HEK293T (cell line): Measurements from ENCODE around the gene NPHS2.

Experiments
- CTCF ChIA-PET: fragments of 350-600 bp; formaldehyde crosslinking; extraction: SDS; loops from one replicate; lab custom pipeline; 2021; ENCODE audit warnings: antibody characterized with exemption, inconsistent platforms; lab: Yijun Ruan, JAX
- POLR2A ChIA-PET: fragments of 350-600 bp; formaldehyde crosslinking; extraction: SDS; loops from one replicate; lab custom pipeline; 2020; ENCODE audit warnings: antibody characterized with exemption, inconsistent platforms; lab: Yijun Ruan, JAX
- DNase-seq: peaks from one replicate; pipeline ENCODE4 v3.0.0; 2012; ENCODE audit warnings: mixed read lengths; ENCODE audit errors: extremely low spot score
- ARNT ChIP-seq: fragments of 450-650 bp; IDR thresholded peaks from 2 replicates; pipeline ENCODE4 v1.6.1; 2017; ENCODE audit warnings: mild to moderate bottlenecking
- BHLHE40 ChIP-seq: fragments of 450-650 bp; IDR thresholded peaks from 2 replicates; pipeline ENCODE4 v1.6.1; 2016; ENCODE audit warnings: mild to moderate bottlenecking, moderate library complexity, borderline replicate concordance
- CTBP1 ChIP-seq: fragments of 450-650 bp; IDR thresholded peaks from 2 replicates; pipeline ENCODE4 v1.6.1; 2016; ENCODE audit warnings: borderline replicate concordance
- ELF4 ChIP-seq: fragments of 450-650 bp; IDR thresholded peaks from 2 replicates; pipeline ENCODE4 v1.6.1; 2017; ENCODE audit warnings: antibody characterized with exemption
- FOXA1 ChIP-seq: fragments of 450-650 bp; IDR thresholded peaks from 2 replicates; pipeline ENCODE4 v1.6.1; 2016; ENCODE audit warnings: mild to moderate bottlenecking
- FOXK2 ChIP-seq: fragments of 450-650 bp; IDR thresholded peaks from 2 replicates; pipeline ENCODE4 v1.6.1; 2016; ENCODE audit warnings: mild to moderate bottlenecking
- FOXM1 ChIP-seq: fragments of 450-650 bp; IDR thresholded peaks from 2 replicates; pipeline ENCODE4 v1.6.1; 2017; ENCODE audit warnings: mild to moderate bottlenecking, borderline replicate concordance
- HDGF ChIP-seq: fragments of 450-650 bp; IDR thresholded peaks from 2 replicates; pipeline ENCODE4 v1.6.1; 2017; ENCODE audit warnings: antibody characterized with exemption, borderline replicate concordance
- L3MBTL2 ChIP-seq: fragments of 450-650 bp; conservative IDR thresholded peaks from 2 replicates; pipeline ENCODE4 v1.6.1; 2016; ENCODE audit warnings: mild to moderate bottlenecking
- LEF1 ChIP-seq: fragments of 450-650 bp; IDR thresholded peaks from 2 replicates; pipeline ENCODE4 v1.6.1; 2017; ENCODE audit warnings: mild to moderate bottlenecking, borderline replicate concordance
- NFRKB ChIP-seq: fragments of 450-650 bp; IDR thresholded peaks from 2 replicates; pipeline ENCODE4 v1.6.1; 2016; ENCODE audit warnings: mild to moderate bottlenecking, moderate library complexity
- PKNOX1 ChIP-seq: fragments of 450-650 bp; IDR thresholded peaks from 2 replicates; pipeline ENCODE4 v1.6.1; 2016
- SP1 ChIP-seq: fragments of 450-650 bp; IDR thresholded peaks from 2 replicates; pipeline ENCODE4 v1.6.1; 2017
- SUZ12 ChIP-seq: fragments of 450-650 bp; IDR thresholded peaks from 2 replicates; pipeline ENCODE4 v1.6.1; 2016; ENCODE audit warnings: mild to moderate bottlenecking
- TARDBP ChIP-seq: fragments of 450-650 bp; IDR thresholded peaks from 2 replicates; pipeline ENCODE4 v1.6.1; 2016
- ZNF384 ChIP-seq: fragments of 450-650 bp; IDR thresholded peaks from 2 replicates; pipeline ENCODE4 v1.6.1; 2016

The NPHS2 gene

GRCh38 chr1:179586107-179586823, 10.5 kb upstream of the NPHS2 start:
- ChIA-PET POLR2A (no interaction called here), CTCF (interaction anchor here (0.6 to 1.4 kb wide), 4 partner anchors 9 to 1204 kb away, joined by 3 to 5 read pairs (median 4); no protein-coding TSS in a partner anchor)
- peak; percentile 82 for DNase-seq
- TF ChIP-seq SP1 (no peak), L3MBTL2 (0 out of 2 replicates have a peak, but pooled peaks have one; percentile 28), NFRKB (no peak), SUZ12 (no peak), FOXM1 (no peak), BHLHE40 (no peak), ELF4 (no peak), HDGF (no peak), CTBP1 (no peak), FOXK2 (no peak), ARNT (no peak), ZNF384 (peak; percentile 95)

GRCh38 chr1:179583771-179584320, 8.1 kb upstream of the NPHS2 start:
- CTCF ChIA-PET, result interaction anchor here (0.6 kb wide), 1 partner anchor 11 kb away, joined by 4 read pairs; no protein-coding TSS in a partner anchor
- TF ChIP-seq FOXM1 (no peak), L3MBTL2 (no peak), NFRKB (no peak), ARNT (no peak), FOXA1 (no peak), TARDBP (no peak), SP1 (no peak), FOXK2 (no peak), BHLHE40 (no peak), ELF4 (no peak), HDGF (no peak), CTBP1 (no peak), PKNOX1 (no peak), LEF1 (no peak)
- POLR2A ChIA-PET, result no interaction called here
- no peak for DNase-seq

GRCh38 chr1:179576509-179576908, 761 bp upstream of the NPHS2 start:
- no peak for DNase-seq
- no peak for TF ChIP-seq HDGF
- no peak for TF ChIP-seq LEF1
- no peak for TF ChIP-seq TARDBP
- TF ChIP-seq SP1, result no peak
- TF ChIP-seq ELF4, result no peak
- TF ChIP-seq SUZ12, result no peak
- no peak for TF ChIP-seq FOXM1
- TF ChIP-seq CTBP1, result no peak
- TF ChIP-seq BHLHE40, result no peak
- ChIA-PET CTCF (no interaction called here), POLR2A (no interaction called here)

- ChIA-PET CTCF (no interaction called here), POLR2A (no interaction called here)
- DNase-seq, result no peak
- TF ChIP-seq HDGF, result no peak
- TF ChIP-seq TARDBP, result no peak
- TF ChIP-seq ARNT, result no peak
- no peak for TF ChIP-seq SUZ12
- TF ChIP-seq NFRKB, result no peak
- TF ChIP-seq ELF4, result no peak
- TF ChIP-seq FOXM1, result no peak
- no peak for TF ChIP-seq BHLHE40
- no peak for TF ChIP-seq PKNOX1
- no peak for TF ChIP-seq ZNF384
- no peak for TF ChIP-seq LEF1
- TF ChIP-seq FOXA1, result no peak
- TF ChIP-seq FOXK2, result no peak
- TF ChIP-seq SP1, result no peak
- TF ChIP-seq CTBP1, result no peak
- no peak for TF ChIP-seq L3MBTL2
Observed at GRCh38 chr1:179558078-179558477, 17.7 kb downstream of the NPHS2 start.

- CTCF ChIA-PET, result no interaction called here
- POLR2A ChIA-PET, result no interaction called here
- no peak for DNase-seq
- no peak for TF ChIP-seq LEF1
Observed at GRCh38 chr1:179554427-179554826, 21.3 kb downstream of the NPHS2 start.

GRCh38 chr1:179550746-179551682, 24.7 kb downstream of the NPHS2 start:
- CTCF ChIA-PET, result no interaction called here
- POLR2A ChIA-PET, result no interaction called here
- DNase-seq, result no peak
- TF ChIP-seq HDGF, result no peak
- no peak for TF ChIP-seq CTBP1
- no peak for TF ChIP-seq BHLHE40
- no peak for TF ChIP-seq ELF4
- TF ChIP-seq FOXK2, result no peak
- no peak for TF ChIP-seq FOXM1
